ENCODE results near the gene WBP2NL. TPM values are rescaled to one million over a fixed set of nuclear protein-coding genes. Genes with fewer than 3 reads are reported as not detected.
"Not testable (repeated sequence)": the region's sequence is repeated elsewhere in the genome, so short reads cannot be mapped to it uniquely, and the experiment has no call there.

The WBP2NL gene
- total RNA-seq, 1 donor, result 0.72 TPM

DNA sequence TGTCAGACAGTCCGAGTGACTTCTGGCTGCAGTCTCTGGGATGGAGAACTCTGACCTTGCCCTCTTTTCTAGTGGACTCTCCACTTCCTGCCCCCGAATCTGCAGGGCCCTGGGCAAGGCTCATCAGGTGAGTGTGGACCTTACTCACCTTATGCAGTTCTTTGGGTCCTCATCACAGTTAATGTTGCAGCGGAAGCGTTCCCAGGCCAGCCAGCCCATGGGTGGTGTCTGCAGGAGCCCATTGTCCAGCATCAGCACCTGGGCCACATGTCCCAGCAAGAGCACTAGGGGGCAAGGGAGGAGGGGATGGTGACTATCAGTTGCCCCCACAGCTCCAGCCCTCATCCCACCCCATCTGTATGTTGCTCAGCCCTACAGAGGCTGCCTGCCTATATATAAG is 69.7 kb downstream of the WBP2NL start:
- Histone ChIP-seq H3K36me3 (ENCODE audit: insufficient read depth, low read length) (peaks cover 5% of the 10 kb centered on the region), H3K79me2 (ENCODE audit: insufficient read depth, low read length) (peaks cover 2% of the 10 kb centered on the region), H3K9me3 (ENCODE audit: low read depth, low read length) (no peaks in the 10 kb centered on the region), H4K20me1 (ENCODE audit: insufficient read depth, low read length) (no peaks in the 10 kb centered on the region), H3K27ac (ENCODE audit: low read depth, low read length) (no peak overlapping the region), H2AFZ (ENCODE audit: low read length) (no peak overlapping the region), H3K4me1 (ENCODE audit: insufficient read depth, low read length) (peaks cover 15% of the 10 kb centered on the region), H3K4me2 (ENCODE audit: insufficient read depth, low read length) (no peak overlapping the region), H3K4me3 (ENCODE audit: insufficient read depth, low read length) (no peak overlapping the region), H3K27me3 (ENCODE audit: insufficient read depth, low read length) (no peaks in the 10 kb centered on the region)
- TF ChIP-seq, protein P1, sequence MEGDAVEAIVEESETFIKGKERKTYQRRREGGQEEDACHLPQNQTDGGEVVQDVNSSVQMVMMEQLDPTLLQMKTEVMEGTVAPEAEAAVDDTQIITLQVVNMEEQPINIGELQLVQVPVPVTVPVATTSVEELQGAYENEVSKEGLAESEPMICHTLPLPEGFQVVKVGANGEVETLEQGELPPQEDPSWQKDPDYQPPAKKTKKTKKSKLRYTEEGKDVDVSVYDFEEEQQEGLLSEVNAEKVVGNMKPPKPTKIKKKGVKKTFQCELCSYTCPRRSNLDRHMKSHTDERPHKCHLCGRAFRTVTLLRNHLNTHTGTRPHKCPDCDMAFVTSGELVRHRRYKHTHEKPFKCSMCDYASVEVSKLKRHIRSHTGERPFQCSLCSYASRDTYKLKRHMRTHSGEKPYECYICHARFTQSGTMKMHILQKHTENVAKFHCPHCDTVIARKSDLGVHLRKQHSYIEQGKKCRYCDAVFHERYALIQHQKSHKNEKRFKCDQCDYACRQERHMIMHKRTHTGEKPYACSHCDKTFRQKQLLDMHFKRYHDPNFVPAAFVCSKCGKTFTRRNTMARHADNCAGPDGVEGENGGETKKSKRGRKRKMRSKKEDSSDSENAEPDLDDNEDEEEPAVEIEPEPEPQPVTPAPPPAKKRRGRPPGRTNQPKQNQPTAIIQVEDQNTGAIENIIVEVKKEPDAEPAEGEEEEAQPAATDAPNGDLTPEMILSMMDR (IDR thresholded peaks at IDR 0.05; ENCODE audit: extremely low read depth, low read depth, low read length), result no peak
- peak; percentile 26 for DNase-seq (ENCODE audit: insufficient read length, low spot score, missing footprints)

DNA sequence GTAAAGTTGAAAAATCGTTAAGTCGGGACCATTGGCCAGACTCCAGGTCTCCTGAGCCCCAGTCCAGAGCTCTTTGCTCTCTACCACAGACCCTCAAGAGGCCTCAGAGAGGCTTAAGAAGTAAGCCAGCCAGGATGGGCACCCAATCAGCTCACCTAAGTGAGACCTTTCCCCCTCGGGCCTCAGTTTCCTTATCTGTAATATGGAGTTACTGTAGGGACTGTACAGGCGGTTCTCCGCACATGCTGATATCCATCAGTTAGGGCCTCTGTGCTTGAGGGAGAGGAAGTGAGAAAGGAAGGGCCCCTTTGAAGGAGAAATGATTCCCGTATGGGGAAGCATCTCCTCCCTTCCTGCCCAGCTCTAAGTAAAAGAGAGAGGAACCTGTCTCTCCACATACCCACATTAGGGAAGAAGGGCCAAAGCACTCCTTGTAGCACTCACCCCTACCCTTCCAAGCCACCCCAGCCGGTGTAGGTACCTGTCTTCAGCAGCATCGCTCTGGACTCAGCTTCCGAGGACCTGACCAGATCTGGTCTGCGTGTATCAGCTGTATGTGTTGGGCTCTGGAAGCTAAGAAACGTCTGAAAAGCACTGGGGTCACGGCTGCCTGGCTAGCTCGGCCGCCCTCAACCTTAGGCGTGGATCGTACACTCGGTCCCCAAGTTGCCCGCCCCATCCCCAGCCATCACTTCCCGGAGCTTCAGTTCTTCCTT is 71.4 kb downstream of the WBP2NL start:
- Histone ChIP-seq H3K27ac (ENCODE audit: low read depth, low read length) (peak overlapping the region; percentile 94), H3K4me2 (ENCODE audit: insufficient read depth, low read length) (peak overlapping the region; percentile 91), H3K79me2 (ENCODE audit: insufficient read depth, low read length) (peaks cover 16% of the 10 kb centered on the region), H3K36me3 (ENCODE audit: insufficient read depth, low read length) (peaks cover 5% of the 10 kb centered on the region), H3K4me3 (ENCODE audit: insufficient read depth, low read length) (peak overlapping the region; percentile 85), H3K4me1 (ENCODE audit: insufficient read depth, low read length) (peaks cover 26% of the 10 kb centered on the region), H3K27me3 (ENCODE audit: insufficient read depth, low read length) (no peaks in the 10 kb centered on the region), H3K9me3 (ENCODE audit: low read depth, low read length) (no peaks in the 10 kb centered on the region), H4K20me1 (ENCODE audit: insufficient read depth, low read length) (no peaks in the 10 kb centered on the region), H2AFZ (ENCODE audit: low read length) (peak overlapping the region; percentile 99)
- peak; percentile 59 for DNase-seq (ENCODE audit: insufficient read length, low spot score, missing footprints)
- TF ChIP-seq, protein P1 (IDR thresholded peaks at IDR 0.05; ENCODE audit: extremely low read depth, low read depth, low read length), result no peak

GRCh38 chr22:42070517-42071422 is 72.2 kb downstream of the WBP2NL start, which contains the start of gene NAGA:
NAGA (minus strand) TSS chr22:42070812; CDS start chr22:42070297, 515 bp downstream.
- DNase-seq (ENCODE audit: insufficient read length, low spot score, missing footprints), result peak; percentile 99
- Histone ChIP-seq H3K4me3 (ENCODE audit: insufficient read depth, low read length) (peak within 1 kb of the TSS; percentile 85), H2AFZ (ENCODE audit: low read length) (peak within 1 kb of the TSS; percentile 99), H3K4me1 (ENCODE audit: insufficient read depth, low read length) (peaks cover 30% of the 10 kb centered on the region), H3K79me2 (ENCODE audit: insufficient read depth, low read length) (peaks cover 24% of the 10 kb centered on the region), H3K27ac (ENCODE audit: low read depth, low read length) (peak within 1 kb of the TSS; percentile 94), H3K27me3 (ENCODE audit: insufficient read depth, low read length) (no peaks in the 10 kb centered on the region), H4K20me1 (ENCODE audit: insufficient read depth, low read length) (no peaks in the 10 kb centered on the region), H3K36me3 (ENCODE audit: insufficient read depth, low read length) (peaks cover 7% of the 10 kb centered on the region), H3K4me2 (ENCODE audit: insufficient read depth, low read length) (peak within 1 kb of the TSS; percentile 91), H3K9me3 (ENCODE audit: low read depth, low read length) (no peaks in the 10 kb centered on the region)
- TF ChIP-seq, protein P1 (IDR thresholded peaks at IDR 0.05; ENCODE audit: extremely low read depth, low read depth, low read length), result no peak

GRCh38 chr22:42071508-42071907 is 72.9 kb downstream of the WBP2NL start:
- Histone ChIP-seq H3K4me2 (ENCODE audit: insufficient read depth, low read length) (peak overlapping the region; percentile 91), H3K27ac (ENCODE audit: low read depth, low read length) (peak overlapping the region; percentile 94), H3K4me3 (ENCODE audit: insufficient read depth, low read length) (peak overlapping the region; percentile 85), H2AFZ (ENCODE audit: low read length) (peak overlapping the region; percentile 99), H3K36me3 (ENCODE audit: insufficient read depth, low read length) (peaks cover 14% of the 10 kb centered on the region), H3K4me1 (ENCODE audit: insufficient read depth, low read length) (peaks cover 30% of the 10 kb centered on the region), H3K79me2 (ENCODE audit: insufficient read depth, low read length) (peaks cover 25% of the 10 kb centered on the region)
- not testable (repeated sequence) for H3K9me3 ChIP-seq (ENCODE audit: low read depth, low read length); H3K27me3 ChIP-seq (ENCODE audit: insufficient read depth, low read length); H4K20me1 ChIP-seq (ENCODE audit: insufficient read depth, low read length); DNase-seq (ENCODE audit: insufficient read length, low spot score, missing footprints)
